Tibial nerve (tissue), 4 donors: Measurements from ENCODE around the gene KAZN.

Experiments
- CTCF ChIP-seq, 5 experiments: fragments of 200-600 bp in 3 of 5; fragments of 450-650 bp in 2 of 5; sonication (generic) in 3 of 5; IDR thresholded peaks; one replicate each; pipeline ENCODE4 v1.5.1; 2016 to 2019; ENCODE audit warnings: antibody characterized with exemption in 5 of 5, mild to moderate bottlenecking in 3 of 5, moderate library complexity in 2 of 5
- EP300 ChIP-seq, 2 donors: sonication (generic); formaldehyde crosslinking; IDR thresholded peaks; one replicate each; pipeline ENCODE4 v1.6.1; 2017; ENCODE audit warnings: antibody characterized with exemption in 2 of 2, mild to moderate bottlenecking in 1 of 2
- POLR2A ChIP-seq, 2 donors: fragments of 450-650 bp; IDR thresholded peaks; one replicate each; pipeline ENCODE4 v1.6.1; 2017; ENCODE audit warnings: antibody characterized with exemption in 2 of 2, mild to moderate bottlenecking in 2 of 2, moderate library complexity in 2 of 2

DNA sequence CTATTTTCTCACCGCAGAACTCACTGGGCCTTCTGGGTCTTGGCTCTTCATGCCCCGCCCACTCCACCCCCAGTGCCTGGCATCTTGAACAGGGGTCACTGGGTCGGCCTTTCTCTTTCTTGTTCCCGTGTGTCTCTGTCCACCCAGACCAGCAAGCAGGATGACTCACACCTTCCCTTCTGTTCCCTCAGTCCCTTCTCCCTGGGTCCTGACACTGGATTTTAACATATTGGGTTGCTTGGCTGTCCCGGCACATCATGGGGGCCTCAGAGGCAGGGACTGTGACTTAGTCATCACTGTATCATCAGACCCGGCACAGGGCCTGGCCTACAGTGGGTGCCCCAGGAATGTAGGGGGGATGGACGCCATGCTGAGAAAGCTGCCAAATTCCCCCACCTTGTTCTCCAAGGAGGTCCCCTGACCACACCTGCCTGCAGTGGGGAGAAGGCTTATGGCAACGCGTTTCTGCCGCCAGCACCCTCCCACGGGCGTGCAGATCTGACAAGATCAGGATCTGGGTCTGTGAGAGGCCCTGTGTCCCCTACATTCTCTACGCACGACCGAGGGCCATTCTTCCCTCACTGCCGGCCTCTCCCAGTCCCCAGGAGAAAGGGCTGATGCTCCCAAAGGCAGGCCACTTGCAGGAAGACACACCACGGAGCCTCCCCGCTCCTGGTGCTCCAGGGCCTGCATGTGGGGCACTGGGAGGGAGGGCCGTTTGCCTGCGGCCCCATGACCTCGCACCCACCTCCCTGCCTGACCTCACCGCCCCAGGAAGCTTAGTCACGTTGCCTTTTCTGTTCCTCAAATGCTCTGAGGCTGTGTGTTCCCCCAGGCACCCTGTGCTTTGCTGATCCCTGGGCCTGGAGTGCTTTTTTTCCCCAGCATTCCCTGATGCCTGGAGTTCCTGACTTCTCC lies 397.9 kb downstream of the KAZN start:
- TF ChIP-seq CTCF (IDR thresholded peaks at IDR 0.05) (no peak), POLR2A (IDR thresholded peaks at IDR 0.05) (no peak), EP300 (IDR thresholded peaks at IDR 0.05) (no peak)
